CD4-positive, alpha-beta T cell (primary cell): Measurements from ENCODE around the gene AQP7. TPM values are rescaled to one million over a fixed set of nuclear protein-coding genes. Genes with fewer than 3 reads are reported as not detected.

Experiments used
- ATAC-seq: fragments of 200-7000 bp; cut with Tn5 transposase; one replicate; pipeline ENCODE4 v1.10.0; 2022; ENCODE audit warnings: mild to moderate bottlenecking; ENCODE audit not compliant: poor library complexity
- CTCF ChIA-PET: fragments of 350-600 bp; sonication (Branson Sonifier 250); formaldehyde crosslinking; loops from one replicate; lab custom pipeline; 2021; ENCODE audit warnings: antibody characterized with exemption, inconsistent platforms; lab: Charles Lee
- POLR2A ChIA-PET: fragments of 350-600 bp; sonication (Branson Sonifier 250); formaldehyde crosslinking; loops from one replicate; lab custom pipeline; 2021; ENCODE audit warnings: antibody characterized with exemption, inconsistent platforms; lab: Charles Lee
- DNase-seq, 14 experiments: peaks; one replicate each; pipeline ENCODE4 v3.0.0-alpha.2; 2013 to 2020; ENCODE audit warnings: mixed read lengths in 2 of 14
- H3K27ac ChIP-seq, 2 donors: one replicate each; pipeline versions ENCODE4 v1.5.1 to v1.7.0; 2013; ENCODE audit warnings: low read length in 2 of 2, low read depth in 1 of 2, mild to moderate bottlenecking in 1 of 2
- H3K27me3 ChIP-seq, 2 experiments: 1 replicate in 1 of 2; 2 replicates in 1 of 2; pipeline versions ENCODE4 v1.6.1 to v1.7.0; 2013; ENCODE audit warnings: low read length in 2 of 2, control low read depth in 1 of 2, mild to moderate bottlenecking in 1 of 2, moderate library complexity in 1 of 2; ENCODE audit not compliant: insufficient read depth in 2 of 2, control insufficient read depth in 1 of 2
- H3K36me3 ChIP-seq: one replicate; pipeline ENCODE4 v1.6.1; 2013; ENCODE audit warnings: low read length, control low read depth; ENCODE audit not compliant: insufficient read depth
- H3K4me1 ChIP-seq: one replicate; pipeline ENCODE4 v1.6.1; 2013; ENCODE audit warnings: low read length, control low read depth; ENCODE audit not compliant: insufficient read depth
- H3K4me3 ChIP-seq: one replicate; pipeline ENCODE4 v1.5.1; 2013; ENCODE audit warnings: mild to moderate bottlenecking, low read length, moderate library complexity
- H3K9me3 ChIP-seq, 2 experiments: 1 replicate in 1 of 2; 2 replicates in 1 of 2; pipeline versions ENCODE4 v1.6.1 to v1.7.0; 2013; ENCODE audit warnings: low read length in 2 of 2, mild to moderate bottlenecking in 2 of 2, control low read depth in 1 of 2, moderate library complexity in 1 of 2; ENCODE audit not compliant: control insufficient read depth in 1 of 2, insufficient read depth in 1 of 2
- H3K27ac Mint-ChIP-seq: one replicate; pipeline ENCODE4 v1.8.0; 2020; ENCODE audit warnings: mixed read lengths
- H3K27me3 Mint-ChIP-seq: one replicate; pipeline ENCODE4 v1.8.0; 2021; ENCODE audit warnings: mixed read lengths
- H3K36me3 Mint-ChIP-seq: one replicate; pipeline ENCODE4 v1.8.0; 2021; ENCODE audit warnings: low read depth, mixed read lengths
- H3K4me1 Mint-ChIP-seq: one replicate; pipeline ENCODE4 v1.8.0; 2021; ENCODE audit warnings: low read depth, mixed read lengths
- H3K4me3 Mint-ChIP-seq: one replicate; pipeline ENCODE4 v1.8.0; 2020; ENCODE audit warnings: mild to moderate bottlenecking, mixed read lengths
- H3K9me3 Mint-ChIP-seq: one replicate; pipeline ENCODE4 v1.8.0; 2020; ENCODE audit warnings: mixed read lengths
- CTCF ChIP-seq: fragments of 200-600 bp; IDR thresholded peaks from one replicate; pipeline ENCODE4 v1.8.0; 2022; ENCODE audit warnings: antibody characterized with exemption, mild to moderate bottlenecking
- intact Hi-C, 2 experiments: fragments of 100-400 bp; cut with DNase I in 1 of 2; cut with micrococcal nuclease in 1 of 2; formaldehyde crosslinking; loops; one replicate each; pipeline versions ENCODE4 v1.15.1 to v1.9.0; 2023 to 2025; cut with DNase I, micrococcal nuclease
- total RNA-seq, 174 experiments: library from RNA in 2 of 174; stranded (reverse) in 2 of 174; gene quantifications; one replicate each; pipeline ENCODE4 v1.2.3 and lab custom pipeline; 2021 to 2026

AQP7 gene
- total RNA-seq, 2 experiments from 2014 or later, result 0.25 to 0.27 TPM

GRCh38 chr9:33340186-33340585, 62.2 kb downstream of the AQP7 start:
- Mint-ChIP-seq H3K4me3 (no peak overlapping the region), H3K9me3 (no peaks in the 10 kb centered on the region), H3K36me3 (peaks cover 91% of the 10 kb centered on the region), H3K27ac (no peak overlapping the region), H3K4me1 (no peaks in the 10 kb centered on the region), H3K27me3 (no peaks in the 10 kb centered on the region)
- no peaks in the 10 kb centered on the region for H3K27me3 ChIP-seq
- intact Hi-C loops, result loop anchor here in 1 of 2 experiments (5.0 kb wide), 1 partner anchor 43 kb away; no protein-coding TSS in a partner anchor
- ChIA-PET CTCF (no interaction called here), POLR2A (no interaction called here)
- peaks cover 9 to 13% of the 10 kb centered on the region in 2 experiments for H3K9me3 ChIP-seq
- H3K27ac ChIP-seq, result no peak overlapping the region
- H3K4me1 ChIP-seq, result no peaks in the 10 kb centered on the region
- no peak for TF ChIP-seq CTCF
- H3K36me3 ChIP-seq, result peaks cover 74% of the 10 kb centered on the region
- H3K4me3 ChIP-seq, result no peak overlapping the region
- DNase-seq (no peak), ATAC-seq (no peak)

Other genes with a start within 250 kb of the AQP7 start
- 10 to 100 TPM; 74.7 to 77.0 TPM for gene B4GALT1, start 235.2 kb downstream of the AQP7 start, total RNA-seq
- gene SPINK4, start 162.4 kb downstream of the AQP7 start, total RNA-seq, result not detected
- gene BAG1, start 137.9 kb downstream of the AQP7 start, total RNA-seq, result 10 to 100 TPM; 58.0 to 61.4 TPM
- 10 to 100 TPM; 17.4 to 18.6 TPM for gene CHMP5, start 137.5 kb downstream of the AQP7 start, total RNA-seq
- gene NFX1, start 112.1 kb downstream of the AQP7 start, total RNA-seq, result 10 to 100 TPM; 33.1 to 34.1 TPM
- gene AQP3, start 45.0 kb upstream of the AQP7 start, total RNA-seq, result 100 to 1,000 TPM in 1 of 2 experiments, 10 to 100 TPM in 1; 99.8 to 106 TPM
- 10 to 100 TPM; 30.5 to 30.6 TPM for gene NOL6, start 71.4 kb upstream of the AQP7 start, total RNA-seq
- under 1 TPM in 1 of 2 experiments, not detected in 1; 0.61 TPM for gene ANKRD18B, start 121.7 kb upstream of the AQP7 start, total RNA-seq